SH-SY5Y (cell line): ENCODE data around the gene HPS3.

Experiments used
- GATA2 ChIP-seq: IDR thresholded peaks from 2 replicates; pipeline ENCODE4 v1.6.1; 2011; ENCODE audit warnings: mild to moderate bottlenecking, low read depth, low read length
- GATA3 ChIP-seq: IDR thresholded peaks from 2 replicates; pipeline ENCODE4 v1.6.1; 2011; ENCODE audit warnings: low read depth, mild to moderate bottlenecking, low read length, moderate library complexity

HPS3 gene

GRCh38 chr3:149129326-149130205 is at the start of gene HPS3:
Gene HPS3 (plus strand): TSS chr3:149129638. CDS start chr3:149129724, 86 bp downstream.
- TF ChIP-seq GATA2 = peak; percentile 17; the same call in 1 of the 2 replicates
- no peak for TF ChIP-seq GATA3

- TF ChIP-seq GATA2 (no peak), GATA3 (peak; percentile 40)
These were observed 49.3 kb upstream of the HPS3 start for GRCh38 chr3:149080011-149080698.

- TF ChIP-seq GATA3 (no peak; the same call in 1 of the 2 replicates), GATA2 (no peak)
These were observed 48.7 kb upstream of the HPS3 start for GRCh38 chr3:149080699-149081091.

GRCh38 chr3:149081772-149082171 is 47.7 kb upstream of the HPS3 start:
- TF ChIP-seq GATA2 = no peak
- no peak for TF ChIP-seq GATA3

GRCh38 chr3:149085828-149086231 is 43.6 kb upstream of the HPS3 start:
- no peak for TF ChIP-seq GATA3
- no peak; the same call in 1 of the 2 replicates for TF ChIP-seq GATA2

- TF ChIP-seq GATA3 (no peak), GATA2 (no peak; the same call in 1 of the 2 replicates)
These were observed 43.0 kb upstream of the HPS3 start, which contains the start of gene HLTF for GRCh38 chr3:149086232-149086988. Gene HLTF (minus strand): TSS chr3:149086533. CDS start chr3:149086336, 197 bp downstream.

- TF ChIP-seq GATA3 (no peak), GATA2 (no peak)
These were observed 42.2 kb upstream of the HPS3 start for GRCh38 chr3:149087208-149087607.

GRCh38 chr3:149089395-149089794 is 40.0 kb upstream of the HPS3 start:
- no peak for TF ChIP-seq GATA3
- TF ChIP-seq GATA2 = no peak

GRCh38 chr3:149090461-149090860 is 39.0 kb upstream of the HPS3 start:
- TF ChIP-seq GATA2 (no peak), GATA3 (no peak)

GRCh38 chr3:149090907-149091306 is 38.5 kb upstream of the HPS3 start:
- TF ChIP-seq GATA3 (no peak), GATA2 (no peak)

GRCh38 chr3:149091983-149092382 is 37.5 kb upstream of the HPS3 start:
- TF ChIP-seq GATA3 (no peak), GATA2 (no peak)

GRCh38 chr3:149095487-149095886 is 34.0 kb upstream of the HPS3 start:
- TF ChIP-seq GATA2 = no peak
- TF ChIP-seq GATA3 = no peak

- TF ChIP-seq GATA2 (no peak), GATA3 (no peak)
These were observed 28.3 kb upstream of the HPS3 start for GRCh38 chr3:149101154-149101553.

- no peak for TF ChIP-seq GATA2
- TF ChIP-seq GATA3 = no peak
These were observed 27.8 kb upstream of the HPS3 start for GRCh38 chr3:149101641-149102040.

GRCh38 chr3:149104484-149104883 is 25.0 kb upstream of the HPS3 start:
- no peak for TF ChIP-seq GATA3
- TF ChIP-seq GATA2 = no peak
